Neural cell (in vitro differentiated cells): ENCODE data around the gene CDHR2. TPM values are rescaled to one million over a fixed set of nuclear protein-coding genes. Genes with fewer than 3 reads are reported as not detected.

ENCODE experiments used
- H2AFZ ChIP-seq: fragments of 200-600, 300-800 bp; sonication (generic), shearing (Covaris generic); 2 replicates; pipeline ENCODE4 v1.6.0; 2014; ENCODE audit warnings: low read depth, mild to moderate bottlenecking, antibody characterized with exemption, low read length, moderate library complexity
- H3F3A ChIP-seq: fragments of 200-600 bp; shearing (Covaris generic); 2 replicates; pipeline ENCODE4 v1.6.1; 2016; ENCODE audit warnings: mild to moderate bottlenecking, moderate library complexity, mixed read lengths, antibody characterized with exemption, low read length; ENCODE audit not compliant: insufficient read depth, poor library complexity, severe bottlenecking
- H3K27ac ChIP-seq: fragments of 200-600, 300-800 bp; sonication (generic), shearing (Covaris generic); 2 replicates; pipeline ENCODE4 v1.5.1; 2014; ENCODE audit warnings: mild to moderate bottlenecking, low read length, moderate library complexity
- H3K27me3 ChIP-seq: fragments of 300-800, 200-600 bp; sonication (generic), shearing (Covaris generic); 2 replicates; pipeline ENCODE4 v1.6.0; 2014; ENCODE audit warnings: mild to moderate bottlenecking, low read depth, low read length, moderate library complexity; ENCODE audit not compliant: insufficient read depth
- H3K36me3 ChIP-seq: fragments of 300-800, 200-600 bp; sonication (generic), shearing (Covaris generic); 2 replicates; pipeline ENCODE4 v1.5.1; 2014; ENCODE audit warnings: mild to moderate bottlenecking, antibody characterized with exemption, low read length, moderate library complexity; ENCODE audit not compliant: insufficient read depth
- H3K4me2 ChIP-seq: fragments of 300-800, 200-600 bp; sonication (generic), shearing (Covaris generic); 2 replicates; pipeline ENCODE4 v1.6.0; 2014; ENCODE audit warnings: mild to moderate bottlenecking, low read length
- H3K4me3 ChIP-seq: fragments of 300-800, 200-600 bp; sonication (generic), shearing (Covaris generic); 2 replicates; pipeline ENCODE4 v1.5.1; 2014; ENCODE audit warnings: mild to moderate bottlenecking, low read length, moderate library complexity
- H3K79me2 ChIP-seq: fragments of 200-600 bp; shearing (Covaris generic); replicated peaks from 2 replicates; pipeline ENCODE4 v1.6.0; 2014; ENCODE audit warnings: mild to moderate bottlenecking, low read length, moderate library complexity; ENCODE audit not compliant: insufficient read depth
- H3K9ac ChIP-seq: fragments of 300-800, 200-600 bp; sonication (generic), shearing (Covaris generic); 2 replicates; pipeline ENCODE4 v1.6.1; 2016; ENCODE audit warnings: mild to moderate bottlenecking, low read length, mixed read lengths
- H3K9me2 ChIP-seq: fragments of 200-600 bp; shearing (Covaris generic); 2 replicates; pipeline ENCODE4 v1.6.1; 2016; ENCODE audit warnings: mild to moderate bottlenecking, low read length, mixed read lengths; ENCODE audit not compliant: insufficient read depth
- H3K9me3 ChIP-seq: fragments of 200-600, 300-800 bp; sonication (generic), shearing (Covaris generic); 2 replicates; pipeline ENCODE4 v1.6.1; 2016; ENCODE audit warnings: mild to moderate bottlenecking, mixed run types, low read length, moderate library complexity, mixed read lengths
- H4K20me1 ChIP-seq: fragments of 200-600 bp; shearing (Covaris generic); 2 replicates; pipeline ENCODE4 v1.6.1; 2016; ENCODE audit warnings: mild to moderate bottlenecking, mixed run types; ENCODE audit not compliant: insufficient read depth
- CTCF ChIP-seq: fragments of 450-650 bp; IDR thresholded peaks from 2 replicates; pipeline ENCODE4 v1.5.1; 2014; ENCODE audit warnings: antibody characterized with exemption, mild to moderate bottlenecking, moderate library complexity; ENCODE audit not compliant: poor library complexity, severe bottlenecking
- EP300 ChIP-seq: fragments of 450-650 bp; conservative IDR thresholded peaks from 2 replicates; pipeline ENCODE4 v1.6.1; 2014; ENCODE audit warnings: antibody characterized with exemption, mild to moderate bottlenecking, moderate library complexity; ENCODE audit not compliant: poor library complexity, severe bottlenecking
- EZH2 ChIP-seq: fragments of 200-600, 300-800 bp; shearing (Covaris generic), sonication (generic); IDR thresholded peaks from 2 replicates; pipeline ENCODE4 v1.6.1; 2014; ENCODE audit warnings: antibody characterized with exemption, low read length, borderline replicate concordance, mild to moderate bottlenecking; ENCODE audit not compliant: insufficient read depth, poor library complexity, severe bottlenecking
- MXI1 ChIP-seq: fragments of 450-650 bp; conservative IDR thresholded peaks from 2 replicates; pipeline ENCODE4 v1.6.1; 2014; ENCODE audit warnings: antibody characterized with exemption, mild to moderate bottlenecking; ENCODE audit not compliant: poor library complexity, severe bottlenecking
- POLR2AphosphoS5 ChIP-seq: IDR thresholded peaks from 2 replicates; pipeline ENCODE4 v1.6.1; 2012
- RAD21 ChIP-seq: fragments of 450-650 bp; conservative IDR thresholded peaks from 2 replicates; pipeline ENCODE4 v1.6.1; 2014; ENCODE audit warnings: antibody characterized with exemption, mild to moderate bottlenecking, moderate library complexity
- REST ChIP-seq: IDR thresholded peaks from 2 replicates; pipeline ENCODE4 v1.6.1; 2012; ENCODE audit warnings: borderline replicate concordance
- SMC3 ChIP-seq: fragments of 450-650 bp; conservative IDR thresholded peaks from 2 replicates; pipeline ENCODE4 v1.6.1; 2014; ENCODE audit warnings: antibody characterized with exemption, mild to moderate bottlenecking, moderate library complexity; ENCODE audit not compliant: poor library complexity
- TAF1 ChIP-seq: IDR thresholded peaks from 2 replicates; pipeline ENCODE4 v1.6.1; 2012; ENCODE audit warnings: low read depth
- polyA plus RNA-seq: library from polyadenylated mRNA; depleted of rRNA; stranded (reverse); fragments of >200 nt; gene quantifications from 2 replicates; pipeline ENCODE4 v1.2.3, GENCODE V29; 2014

CDHR2 gene
- polyA plus RNA-seq, 1 donor from 2014 or later, result 1.0 TPM

- no peak overlapping the region for H3K4me2 ChIP-seq
- no peaks in the 10 kb centered on the region for H3F3A ChIP-seq
Measured at GRCh38 chr5:176596689-176597416, 47.7 kb downstream of the CDHR2 start.

More at GRCh38 chr5:176596689-176597416, 47.7 kb downstream of the CDHR2 start:
- H4K20me1 ChIP-seq, result peaks cover 1% of the 10 kb centered on the region
- no peak overlapping the region for H3K9ac ChIP-seq
- no peaks in the 10 kb centered on the region for H3K9me2 ChIP-seq
- H3K36me3 ChIP-seq, result no peaks in the 10 kb centered on the region
- TF ChIP-seq CTCF (no peak), EP300 (no peak), SMC3 (no peak), TAF1 (no peak), EZH2 (no peak), MXI1 (no peak), REST (no peak), RAD21 (no peak), POLR2AphosphoS5 (no peak)
- H2AFZ ChIP-seq, result no peak overlapping the region
- no peak overlapping the region for H3K4me3 ChIP-seq
- H3K27me3 ChIP-seq, result no peaks in the 10 kb centered on the region
- no peaks in the 10 kb centered on the region for H3K9me3 ChIP-seq
- H3K79me2 ChIP-seq, result peaks cover 6% of the 10 kb centered on the region
- no peak overlapping the region for H3K27ac ChIP-seq
